ENCODE measurements around the gene C1QL1.

DNA sequence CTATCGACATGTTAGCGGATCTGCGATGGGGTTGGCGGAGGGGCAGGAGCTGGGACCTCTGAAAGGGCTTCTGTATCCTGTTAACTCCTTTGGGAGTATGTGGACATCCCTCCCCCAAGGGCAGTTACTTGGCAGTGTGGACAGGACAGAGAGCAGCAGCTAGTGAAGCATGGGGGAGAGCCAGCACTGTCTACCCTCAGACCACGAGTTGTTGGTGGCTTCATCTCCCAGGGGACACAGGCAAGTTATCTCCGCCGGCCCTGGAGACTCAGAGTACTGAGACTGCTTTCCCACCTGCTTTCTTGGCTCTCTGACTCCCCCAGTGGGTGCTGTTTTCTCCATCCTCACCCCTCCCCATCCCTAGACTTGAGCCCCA is 47.5 kb downstream of the C1QL1 start:
- TF ChIP-seq, protein P1, sequence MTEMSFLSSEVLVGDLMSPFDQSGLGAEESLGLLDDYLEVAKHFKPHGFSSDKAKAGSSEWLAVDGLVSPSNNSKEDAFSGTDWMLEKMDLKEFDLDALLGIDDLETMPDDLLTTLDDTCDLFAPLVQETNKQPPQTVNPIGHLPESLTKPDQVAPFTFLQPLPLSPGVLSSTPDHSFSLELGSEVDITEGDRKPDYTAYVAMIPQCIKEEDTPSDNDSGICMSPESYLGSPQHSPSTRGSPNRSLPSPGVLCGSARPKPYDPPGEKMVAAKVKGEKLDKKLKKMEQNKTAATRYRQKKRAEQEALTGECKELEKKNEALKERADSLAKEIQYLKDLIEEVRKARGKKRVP (CRISPR knock-in tag; IDR thresholded peaks at IDR 0.05) = no peak
- TF ChIP-seq GTF2F1 (IDR thresholded peaks at IDR 0.05; ENCODE audit: low read depth, low read length) = no peak
- TF ChIP-seq, protein P2, sequence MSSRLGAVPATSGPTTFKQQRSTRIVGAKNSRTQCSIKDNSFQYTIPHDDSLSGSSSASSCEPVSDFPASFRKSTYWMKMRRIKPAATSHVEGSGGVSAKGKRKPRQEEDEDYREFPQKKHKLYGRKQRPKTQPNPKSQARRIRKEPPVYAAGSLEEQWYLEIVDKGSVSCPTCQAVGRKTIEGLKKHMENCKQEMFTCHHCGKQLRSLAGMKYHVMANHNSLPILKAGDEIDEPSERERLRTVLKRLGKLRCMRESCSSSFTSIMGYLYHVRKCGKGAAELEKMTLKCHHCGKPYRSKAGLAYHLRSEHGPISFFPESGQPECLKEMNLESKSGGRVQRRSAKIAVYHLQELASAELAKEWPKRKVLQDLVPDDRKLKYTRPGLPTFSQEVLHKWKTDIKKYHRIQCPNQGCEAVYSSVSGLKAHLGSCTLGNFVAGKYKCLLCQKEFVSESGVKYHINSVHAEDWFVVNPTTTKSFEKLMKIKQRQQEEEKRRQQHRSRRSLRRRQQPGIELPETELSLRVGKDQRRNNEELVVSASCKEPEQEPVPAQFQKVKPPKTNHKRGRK (tag; IDR thresholded peaks at IDR 0.05) = no peak
- no peak for TF ChIP-seq PTBP1 (IDR thresholded peaks at IDR 0.05; ENCODE audit: low read depth, low read length)
- TF ChIP-seq POLR2AphosphoS5 (IDR thresholded peaks at IDR 0.05; ENCODE audit: control insufficient read depth, insufficient read depth, low read depth, low read length) = no peak
- no peak for TF ChIP-seq ZKSCAN8 (CRISPR knock-in tag; IDR thresholded peaks at IDR 0.05)
- TF ChIP-seq PHF8 (IDR thresholded peaks at IDR 0.05; ENCODE audit: borderline replicate concordance, low read length) = no peak
- TF ChIP-seq FOXK1 (CRISPR knock-in tag; IDR thresholded peaks at IDR 0.05; ENCODE audit: borderline replicate concordance) = no peak
- TF ChIP-seq BACH1 (tag; IDR thresholded peaks at IDR 0.05) = no peak
- TF ChIP-seq NR2C2 (CRISPR knock-in tag; IDR thresholded peaks at IDR 0.05) = no peak
- TF ChIP-seq NR2C2 (tag; IDR thresholded peaks at IDR 0.05) = no peak
- no peak for TF ChIP-seq NCOA4 (IDR thresholded peaks at IDR 0.05; ENCODE audit: partially characterized antibody)
- TF ChIP-seq, protein P3, sequence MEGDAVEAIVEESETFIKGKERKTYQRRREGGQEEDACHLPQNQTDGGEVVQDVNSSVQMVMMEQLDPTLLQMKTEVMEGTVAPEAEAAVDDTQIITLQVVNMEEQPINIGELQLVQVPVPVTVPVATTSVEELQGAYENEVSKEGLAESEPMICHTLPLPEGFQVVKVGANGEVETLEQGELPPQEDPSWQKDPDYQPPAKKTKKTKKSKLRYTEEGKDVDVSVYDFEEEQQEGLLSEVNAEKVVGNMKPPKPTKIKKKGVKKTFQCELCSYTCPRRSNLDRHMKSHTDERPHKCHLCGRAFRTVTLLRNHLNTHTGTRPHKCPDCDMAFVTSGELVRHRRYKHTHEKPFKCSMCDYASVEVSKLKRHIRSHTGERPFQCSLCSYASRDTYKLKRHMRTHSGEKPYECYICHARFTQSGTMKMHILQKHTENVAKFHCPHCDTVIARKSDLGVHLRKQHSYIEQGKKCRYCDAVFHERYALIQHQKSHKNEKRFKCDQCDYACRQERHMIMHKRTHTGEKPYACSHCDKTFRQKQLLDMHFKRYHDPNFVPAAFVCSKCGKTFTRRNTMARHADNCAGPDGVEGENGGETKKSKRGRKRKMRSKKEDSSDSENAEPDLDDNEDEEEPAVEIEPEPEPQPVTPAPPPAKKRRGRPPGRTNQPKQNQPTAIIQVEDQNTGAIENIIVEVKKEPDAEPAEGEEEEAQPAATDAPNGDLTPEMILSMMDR (IDR thresholded peaks at IDR 0.05 in 2 of 3, conservative IDR thresholded peaks at IDR 0.05 in 1 of 3; ENCODE audit: insufficient read depth in 2 of 3, low read depth in 1 of 3, low read length in 3 of 3) = no peak

All from K562 (cell line).